K562 (cell line): ENCODE measurements around the gene TMEM101. TPM values are rescaled to one million over a fixed set of nuclear protein-coding genes. Genes with fewer than 3 reads are reported as not detected.

Source experiments
- ATAC-seq: fragments of 200-7000 bp; cut with Tn5 transposase; 3 replicates; pipeline ENCODE4 v1.9.1; 2020; ENCODE audit warnings: moderate library complexity
- BruUV-seq: library from RNA; stranded (reverse); fragments of 400-500 nt; replicated peaks from 2 replicates; lab custom pipeline; 2021; lab: Mats Ljungman, UMichigan
- CTCF ChIA-PET: fragments of 300-600 bp; formaldehyde crosslinking; extraction: SDS; loops from one replicate; lab custom pipeline; 2021; ENCODE audit warnings: low intra/inter-chr PET ratio; lab: Yijun Ruan, JAX
- POLR2A ChIA-PET: fragments of 300-600, 350-650 bp; sonication (Branson Sonifier 250); formaldehyde crosslinking; extraction: SDS; loops from one replicate; lab custom pipeline; 2021; ENCODE audit warnings: antibody characterized with exemption, inconsistent platforms; lab: Yijun Ruan, JAX
- DNase-seq, 4 experiments: peaks; one replicate each; pipeline versions ENCODE4 v3.0.0 to v3.0.0-alpha.2; 2011 to 2018; ENCODE audit warnings: low spot score in 3 of 4, mixed read lengths in 3 of 4; ENCODE audit errors: extremely low read depth in 1 of 4
- FAIRE-seq: peaks from 2 replicates; lab custom pipeline; 2011; peaks lifted over from hg19 to GRCh38; lab: Jason Lieb, UNC
- H2AFZ ChIP-seq: 2 replicates; pipeline ENCODE4 v1.6.0; 2011; ENCODE audit warnings: low read depth, low read length, control low read depth, inconsistent platforms
- H3K27ac ChIP-seq: fragments of 200-600 bp; 3 replicates; pipeline ENCODE4 v1.8.0; 2011; ENCODE audit warnings: low read depth, mild to moderate bottlenecking, control low read depth, inconsistent platforms, low read length, moderate library complexity, mixed read lengths; ENCODE audit errors: extremely low read depth
- H3K27me3 ChIP-seq, 2 experiments: fragments of 300-600 bp in 1 of 2; 2 replicates in 1 of 2; 3 replicates in 1 of 2; pipeline versions ENCODE4 v1.6.0 to v1.8.0; 2011; ENCODE audit warnings: inconsistent platforms in 2 of 2, low read length in 2 of 2, mild to moderate bottlenecking in 1 of 2, mixed read lengths in 1 of 2, moderate library complexity in 1 of 2; ENCODE audit not compliant: control insufficient read depth in 2 of 2, insufficient read depth in 2 of 2
- H3K36me3 ChIP-seq: fragments of 300-600 bp; 3 replicates; pipeline ENCODE4 v1.8.0; 2011; ENCODE audit warnings: mild to moderate bottlenecking, low read length, inconsistent platforms; ENCODE audit not compliant: control insufficient read depth, insufficient read depth
- H3K4me1 ChIP-seq, 2 experiments: fragments of 200-600 bp in 1 of 2; replicated peaks in 1 of 2; 2 replicates in 1 of 2; 3 replicates in 1 of 2; pipeline versions ENCODE4 v1.5.1 to v1.8.0; 2011; ENCODE audit warnings: inconsistent platforms in 2 of 2, low read length in 2 of 2, mild to moderate bottlenecking in 1 of 2, mixed read lengths in 1 of 2, moderate library complexity in 1 of 2; ENCODE audit not compliant: control insufficient read depth in 2 of 2, insufficient read depth in 2 of 2
- H3K4me2 ChIP-seq: 2 replicates; pipeline ENCODE4 v1.6.1; 2011; ENCODE audit warnings: low read length, control low read depth, inconsistent platforms, mixed read lengths; ENCODE audit not compliant: insufficient read depth
- H3K4me3 ChIP-seq: fragments of 200-600 bp; sonication (generic), shearing (Covaris generic); 2 replicates; pipeline ENCODE4 v1.5.1; 2016; ENCODE audit warnings: control low read depth, inconsistent platforms
- H3K79me2 ChIP-seq: fragments of 200-600 bp; 3 replicates; pipeline ENCODE4 v1.8.0; 2011; ENCODE audit warnings: low read length, inconsistent platforms; ENCODE audit not compliant: control insufficient read depth, insufficient read depth
- H3K9ac ChIP-seq, 2 experiments: 2 replicates each; pipeline versions ENCODE4 v1.6.0 to v1.6.1; 2011; ENCODE audit warnings: low read depth in 2 of 2, low read length in 2 of 2, control low read depth in 1 of 2, inconsistent platforms in 1 of 2, mild to moderate bottlenecking in 1 of 2, mixed read lengths in 1 of 2; ENCODE audit not compliant: insufficient read depth in 1 of 2
- H3K9me1 ChIP-seq: one replicate; pipeline ENCODE4 v1.6.0; 2011; ENCODE audit warnings: inconsistent platforms, mild to moderate bottlenecking, low read length, moderate library complexity; ENCODE audit not compliant: control insufficient read depth, insufficient read depth
- H3K9me3 ChIP-seq: replicated peaks from 2 replicates; pipeline ENCODE4 v1.5.1; 2011; ENCODE audit warnings: low read depth, low read length, inconsistent platforms; ENCODE audit not compliant: control insufficient read depth, insufficient read depth
- H4K20me1 ChIP-seq: replicated peaks from 2 replicates; pipeline ENCODE4 v1.6.1; 2011; ENCODE audit warnings: low read length, inconsistent platforms, mixed read lengths; ENCODE audit not compliant: control insufficient read depth, insufficient read depth
- CBX1 ChIP-seq: sonication (generic); IDR thresholded peaks from 2 replicates; pipeline ENCODE4 v1.6.1; 2016; ENCODE audit warnings: antibody characterized with exemption, low read depth, mild to moderate bottlenecking
- HEY1 ChIP-seq: fragments of 250-450 bp; sonication (Bioruptor Pico); IDR thresholded peaks from 2 replicates; pipeline ENCODE4 v1.5.0; 2020; ENCODE audit warnings: mild to moderate bottlenecking, moderate library complexity, borderline replicate concordance
- WGBS: fragments of 100-300 bp; shearing (Covaris generic); methylation state at CpG from one replicate; pipeline ENCODE4 v1.1.6; 2016; ENCODE audit warnings: low coverage, mixed read lengths; ENCODE audit not compliant: insufficient coverage; ENCODE audit errors: missing lambda C conversion rate; 5-methylcytosine and 5-hydroxymethylcytosine counted together
- in situ Hi-C: fragments of 300-500 bp; cut with MboI; formaldehyde crosslinking; loops from 4 replicates; pipeline ENCODE4 v1.15.0; 2018; ENCODE audit warnings: inconsistent platforms, mixed read lengths
- intact Hi-C: fragments of 100-400 bp; cut with micrococcal nuclease; formaldehyde crosslinking; loops from 2 replicates; pipeline ENCODE4 v1.14.2; 2022
- polyA plus RNA-seq, 8 experiments: library from polyadenylated mRNA; depleted of rRNA in 4 of 8; stranded (reverse) in 5 of 8; unstranded in 3 of 8; fragments of >200 nt; fragmentation: Nextera tagmentation in 2 of 8; fragmentation: Illumina TruSeq in 1 of 8; extraction: Ambion mirVana in 2 of 8; extraction: Trizol in 1 of 8; gene quantifications; 2 replicates each; pipeline versions ENCODE4 v1.2.1 to v1.2.3, GENCODE V29; 2011 to 2014; ENCODE audit warnings: inconsistent platforms in 1 of 8, missing spikeins in 1 of 8
- total RNA-seq, 7 experiments: library from RNA; depleted of rRNA in 6 of 7; stranded (reverse); fragments of >200 nt in 6 of 7; fragmentation: Illumina TruSeq in 2 of 7; extraction: Trizol in 2 of 7; gene quantifications; 2 replicates each; pipeline versions ENCODE4 v1.2.1 to v1.2.3, GENCODE V29; 2011 to 2021; ENCODE audit warnings: low replicate concordance in 1 of 7
- TF ChIP-seq, protein P1 (sequence below): fragments of 450-650 bp; IDR thresholded peaks from 2 replicates; pipeline ENCODE4 v1.6.1; 2018; ENCODE audit not compliant: partially characterized antibody

The TMEM101 gene
- total and polyA plus RNA-seq, 9 of the 15 experiments (the other 6 are each of a cell fraction or from before 2014, with no cell fraction given) = 21.2 to 110 (median 37.8) TPM

GRCh38 chr17:44045486-44045885, 30.7 kb upstream of the TMEM101 start:
- Histone ChIP-seq H3K9ac (no peak overlapping the region), H3K9me3 (no peaks in the 10 kb centered on the region), H4K20me1 (peaks cover 17% of the 10 kb centered on the region), H3K36me3 (peaks cover 73% of the 10 kb centered on the region), H3K4me3 (no peak overlapping the region), H2AFZ (no peak overlapping the region), H3K4me1 (peaks cover 0 to 2% of the 10 kb centered on the region in 2 experiments; a peak in 1 of 5 replicates), H3K9me1 (no peaks in the 10 kb centered on the region), H3K79me2 (peaks cover 80% of the 10 kb centered on the region), H3K27me3 (no peaks in the 10 kb centered on the region), H3K27ac (no peak overlapping the region), H3K4me2 (no peak overlapping the region)
- intact Hi-C loops (no loop called here), in situ Hi-C loops (no loop called here)
- ATAC-seq = no peak
- ChIA-PET POLR2A (no interaction called here), CTCF (no interaction called here)
- FAIRE-seq = no peak
- BruUV-seq = no TSS peak
- no peak for DNase-seq
- TF ChIP-seq CBX1 (no peak), HEY1 (CRISPR knock-in tag) (no peak)
- TF ChIP-seq, protein P1, sequence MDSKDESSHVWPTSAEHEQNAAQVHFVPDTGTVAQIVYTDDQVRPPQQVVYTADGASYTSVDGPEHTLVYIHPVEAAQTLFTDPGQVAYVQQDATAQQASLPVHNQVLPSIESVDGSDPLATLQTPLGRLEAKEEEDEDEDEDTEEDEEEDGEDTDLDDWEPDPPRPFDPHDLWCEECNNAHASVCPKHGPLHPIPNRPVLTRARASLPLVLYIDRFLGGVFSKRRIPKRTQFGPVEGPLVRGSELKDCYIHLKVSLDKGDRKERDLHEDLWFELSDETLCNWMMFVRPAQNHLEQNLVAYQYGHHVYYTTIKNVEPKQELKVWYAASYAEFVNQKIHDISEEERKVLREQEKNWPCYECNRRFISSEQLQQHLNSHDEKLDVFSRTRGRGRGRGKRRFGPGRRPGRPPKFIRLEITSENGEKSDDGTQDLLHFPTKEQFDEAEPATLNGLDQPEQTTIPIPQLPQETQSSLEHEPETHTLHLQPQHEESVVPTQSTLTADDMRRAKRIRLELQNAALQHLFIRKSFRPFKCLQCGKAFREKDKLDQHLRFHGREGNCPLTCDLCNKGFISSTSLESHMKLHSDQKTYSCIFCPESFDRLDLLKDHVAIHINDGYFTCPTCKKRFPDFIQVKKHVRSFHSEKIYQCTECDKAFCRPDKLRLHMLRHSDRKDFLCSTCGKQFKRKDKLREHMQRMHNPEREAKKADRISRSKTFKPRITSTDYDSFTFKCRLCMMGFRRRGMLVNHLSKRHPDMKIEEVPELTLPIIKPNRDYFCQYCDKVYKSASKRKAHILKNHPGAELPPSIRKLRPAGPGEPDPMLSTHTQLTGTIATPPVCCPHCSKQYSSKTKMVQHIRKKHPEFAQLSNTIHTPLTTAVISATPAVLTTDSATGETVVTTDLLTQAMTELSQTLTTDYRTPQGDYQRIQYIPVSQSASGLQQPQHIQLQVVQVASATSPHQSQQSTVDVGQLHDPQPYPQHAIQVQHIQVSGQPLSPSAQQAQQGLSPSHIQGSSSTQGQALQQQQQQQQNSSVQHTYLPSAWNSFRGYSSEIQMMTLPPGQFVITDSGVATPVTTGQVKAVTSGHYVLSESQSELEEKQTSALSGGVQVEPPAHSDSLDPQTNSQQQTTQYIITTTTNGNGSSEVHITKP = peak; percentile 42
- 90% methylated on average over 4 of the region's 4 CpGs for WGBS
